Neuronal stem cell (in vitro differentiated cells): Measurements from ENCODE around the gene PDGFA.
A peak's percentile ranks its signal among the peaks of the same experiment; 100 is the strongest.

Experiments used
- DNase-seq: peaks from one replicate; pipeline ENCODE4 v3.0.0-alpha.2; 2013; ENCODE audit warnings: low spot score
- H2AFZ ChIP-seq: one replicate; pipeline ENCODE4 v1.6.1; 2013; ENCODE audit warnings: mild to moderate bottlenecking, low read length, inconsistent platforms
- H2AK5ac ChIP-seq: 2 replicates; pipeline ENCODE4 v1.6.1; 2013; ENCODE audit warnings: low read depth, mild to moderate bottlenecking, inconsistent platforms, low read length, moderate library complexity, mixed read lengths
- H2BK120ac ChIP-seq: 2 replicates; pipeline ENCODE4 v1.6.1; 2013; ENCODE audit warnings: low read depth, mild to moderate bottlenecking, inconsistent platforms, low read length, moderate library complexity, mixed read lengths
- H2BK12ac ChIP-seq: one replicate; pipeline ENCODE4 v1.6.1; 2013; ENCODE audit warnings: low read length, inconsistent platforms
- H2BK15ac ChIP-seq: 2 replicates; pipeline ENCODE4 v1.6.1; 2013; ENCODE audit warnings: mild to moderate bottlenecking, low read length, inconsistent platforms, mixed read lengths
- H2BK5ac ChIP-seq: one replicate; pipeline ENCODE4 v1.6.1; 2013; ENCODE audit warnings: inconsistent platforms, mild to moderate bottlenecking, low read length, moderate library complexity
- H3K14ac ChIP-seq: one replicate; pipeline ENCODE4 v1.6.1; 2013; ENCODE audit warnings: low read length, inconsistent platforms
- H3K18ac ChIP-seq: 2 replicates; pipeline ENCODE4 v1.6.1; 2013; ENCODE audit warnings: low read length, inconsistent platforms
- H3K23ac ChIP-seq: 2 replicates; pipeline ENCODE4 v1.6.1; 2013; ENCODE audit warnings: low read depth, mild to moderate bottlenecking, mixed read lengths, low read length, inconsistent platforms; ENCODE audit not compliant: poor library complexity
- H3K27ac ChIP-seq: replicated peaks from 3 replicates; pipeline ENCODE4 v1.5.1; 2013; ENCODE audit warnings: low read length, inconsistent platforms
- H3K27me3 ChIP-seq, 3 experiments: 2 replicates each; pipeline ENCODE4 v1.6.1; 2013; ENCODE audit warnings: low read length in 3 of 3, mild to moderate bottlenecking in 2 of 3, inconsistent platforms in 1 of 3, low read depth in 1 of 3, mixed read lengths in 1 of 3, moderate library complexity in 1 of 3; ENCODE audit not compliant: control insufficient read depth in 3 of 3, insufficient read depth in 3 of 3
- H3K36me3 ChIP-seq, 2 donors: replicated peaks in 1 of 2; 2 replicates each; pipeline ENCODE4 v1.6.1; 2013; ENCODE audit warnings: low read length in 2 of 2; ENCODE audit not compliant: control insufficient read depth in 2 of 2, insufficient read depth in 2 of 2
- H3K4ac ChIP-seq: 2 replicates; pipeline ENCODE4 v1.6.1; 2013; ENCODE audit warnings: inconsistent platforms, mild to moderate bottlenecking, low read length, moderate library complexity
- H3K4me1 ChIP-seq, 2 donors: 1 replicate in 1 of 2; 2 replicates in 1 of 2; pipeline ENCODE4 v1.6.1; 2013; ENCODE audit warnings: low read length in 2 of 2, low read depth in 1 of 2; ENCODE audit not compliant: control insufficient read depth in 2 of 2, insufficient read depth in 1 of 2
- H3K4me2 ChIP-seq: one replicate; pipeline ENCODE4 v1.6.1; 2013; ENCODE audit warnings: mild to moderate bottlenecking, low read length, inconsistent platforms; ENCODE audit not compliant: insufficient read depth, poor library complexity, severe bottlenecking
- H3K4me3 ChIP-seq, 2 donors: 2 replicates each; pipeline ENCODE4 v1.5.1; 2013; ENCODE audit warnings: low read length in 2 of 2, mild to moderate bottlenecking in 2 of 2, inconsistent platforms in 1 of 2, moderate library complexity in 1 of 2
- H3K79me1 ChIP-seq: one replicate; pipeline ENCODE4 v1.6.1; 2013; ENCODE audit warnings: low read depth, mild to moderate bottlenecking, inconsistent platforms, low read length, moderate library complexity
- H3K9ac ChIP-seq: one replicate; pipeline ENCODE4 v1.6.1; 2013; ENCODE audit warnings: mild to moderate bottlenecking, low read depth, low read length, inconsistent platforms; ENCODE audit not compliant: poor library complexity
- H3K9me3 ChIP-seq, 2 donors: replicated peaks in 1 of 2; 2 replicates each; pipeline versions ENCODE3 to v1.6.1; 2013; ENCODE audit warnings: low read length in 2 of 2, mild to moderate bottlenecking in 2 of 2, inconsistent platforms in 1 of 2, low read depth in 1 of 2, mixed read lengths in 1 of 2, moderate library complexity in 1 of 2; ENCODE audit not compliant: control insufficient read depth in 2 of 2, insufficient read depth in 1 of 2
- H4K8ac ChIP-seq: one replicate; pipeline ENCODE4 v1.6.1; 2013; ENCODE audit warnings: low read depth, mild to moderate bottlenecking, inconsistent platforms, low read length, moderate library complexity
- H4K91ac ChIP-seq: one replicate; pipeline ENCODE4 v1.6.1; 2013; ENCODE audit warnings: low read length, low read depth, mild to moderate bottlenecking, inconsistent platforms; ENCODE audit not compliant: poor library complexity
- WGBS, 2 donors: extraction: QIAGEN DNeasy Blood & Tissue Kit; methylation state at CpG; one replicate each; pipeline ENCODE4 v1.1.7; 2013; ENCODE audit warnings: missing lambda C conversion rate in 2 of 2, mixed read lengths in 1 of 2; ENCODE audit not compliant: insufficient read length in 2 of 2, insufficient replicate concordance in 1 of 2; ENCODE audit errors: extremely low coverage in 2 of 2; 5-methylcytosine and 5-hydroxymethylcytosine counted together

Gene PDGFA

GRCh38 chr7:459584-460373 lies 59.9 kb downstream of the PDGFA start:
- Histone ChIP-seq H3K9me3 (peaks cover 0 to 5% of the 10 kb centered on the region in 2 donors), H3K4me1 (peaks cover 7 to 16% of the 10 kb centered on the region in 2 donors), H3K27ac (peak overlapping the region; percentile 39), H3K4ac (no peak overlapping the region), H3K18ac (peak overlapping the region; percentile 73), H2BK120ac (peak overlapping the region; percentile 33), H2BK12ac (peak overlapping the region; percentile 42), H3K79me1 (no peaks in the 10 kb centered on the region), H2AK5ac (peak overlapping the region; percentile 64), H3K4me2 (no peak overlapping the region), H3K36me3 (no peaks in the 10 kb centered on the region), H3K27me3 (peaks cover 0 to 4% (median 0%) of the 10 kb centered on the region in 3 experiments), H2BK5ac (no peak overlapping the region), H4K8ac (peak overlapping the region; percentile 92), H3K9ac (no peak overlapping the region), H2AFZ (peak overlapping the region; percentile 93), H3K4me3 (no peak overlapping the region), H4K91ac (peak overlapping the region; percentile 81), H2BK15ac (peak overlapping the region; percentile 59), H3K14ac (peak overlapping the region; percentile 22), H3K23ac (no peak overlapping the region)
- WGBS, 2 donors, result no CpG with 5 or more reads among the region's 6 CpGs
- no peak for DNase-seq

- Histone ChIP-seq H3K14ac (peak overlapping the region; percentile 31), H3K4me2 (no peak overlapping the region), H3K9me3 (peaks cover 0 to 5% of the 10 kb centered on the region in 2 donors), H3K4me1 (peaks cover 7 to 16% of the 10 kb centered on the region in 2 donors), H3K27me3 (peaks cover 0 to 4% (median 0%) of the 10 kb centered on the region in 3 experiments), H2BK15ac (peak overlapping the region; percentile 25), H3K18ac (peak overlapping the region; percentile 91), H2BK5ac (peak overlapping the region; percentile 53), H3K9ac (no peak overlapping the region), H3K79me1 (no peaks in the 10 kb centered on the region), H3K4me3 (no peak overlapping the region), H2BK120ac (peak overlapping the region; percentile 54), H3K4ac (no peak overlapping the region), H4K8ac (no peak overlapping the region), H3K36me3 (no peaks in the 10 kb centered on the region), H2AFZ (no peak overlapping the region), H3K23ac (peak overlapping the region; percentile 55), H4K91ac (no peak overlapping the region), H2AK5ac (peak overlapping the region; percentile 98), H2BK12ac (peak overlapping the region; percentile 16), H3K27ac (no peak overlapping the region)
- no peak for DNase-seq
- no CpG with 5 or more reads among the region's 9 CpGs for WGBS, 2 donors
Measured at GRCh38 chr7:458511-459245, 61.0 kb downstream of the PDGFA start.

- peaks cover 0 to 9% (median under 1%) of the 10 kb centered on the region in 3 experiments for H3K27me3 ChIP-seq
- H2BK120ac ChIP-seq, result peak overlapping the region; percentile 54
- no peaks in the 10 kb centered on the region for H3K36me3 ChIP-seq
- H3K4me2 ChIP-seq, result no peak overlapping the region
- H2AK5ac ChIP-seq, result peak overlapping the region; percentile 98
- no peaks in the 10 kb centered on the region for H3K79me1 ChIP-seq
- H3K23ac ChIP-seq, result peak overlapping the region; percentile 55
- no peak for DNase-seq
- no peak overlapping the region for H3K9ac ChIP-seq
- H3K27ac ChIP-seq, result no peak overlapping the region
- peaks cover 0 to 5% of the 10 kb centered on the region in 2 donors for H3K9me3 ChIP-seq
- peak overlapping the region; percentile 16 for H2BK12ac ChIP-seq
- peak overlapping the region; percentile 31 for H3K14ac ChIP-seq
- peak overlapping the region; percentile 89 for H3K4ac ChIP-seq
- no peak overlapping the region for H4K8ac ChIP-seq
- peak overlapping the region; percentile 53 for H2BK5ac ChIP-seq
- WGBS, 2 donors, result no CpG with 5 or more reads among the region's 30 CpGs
- peak overlapping the region; percentile 91 for H3K18ac ChIP-seq
- no peak overlapping the region for H4K91ac ChIP-seq
- H2AFZ ChIP-seq, result no peak overlapping the region
- peaks cover 7 to 16% of the 10 kb centered on the region in 2 donors for H3K4me1 ChIP-seq
- H2BK15ac ChIP-seq, result peak overlapping the region; percentile 25
- no peak overlapping the region for H3K4me3 ChIP-seq
Measured at GRCh38 chr7:457814-458510, 61.7 kb downstream of the PDGFA start.
